NCI-H345 (cell line): Measurements from ENCODE around the gene HAO2.

ENCODE experiments used
- DNase-seq: peaks from one replicate; lab custom pipeline; 2025; lab: John Stamatoyannopoulos, UW

The HAO2 gene

DNA sequence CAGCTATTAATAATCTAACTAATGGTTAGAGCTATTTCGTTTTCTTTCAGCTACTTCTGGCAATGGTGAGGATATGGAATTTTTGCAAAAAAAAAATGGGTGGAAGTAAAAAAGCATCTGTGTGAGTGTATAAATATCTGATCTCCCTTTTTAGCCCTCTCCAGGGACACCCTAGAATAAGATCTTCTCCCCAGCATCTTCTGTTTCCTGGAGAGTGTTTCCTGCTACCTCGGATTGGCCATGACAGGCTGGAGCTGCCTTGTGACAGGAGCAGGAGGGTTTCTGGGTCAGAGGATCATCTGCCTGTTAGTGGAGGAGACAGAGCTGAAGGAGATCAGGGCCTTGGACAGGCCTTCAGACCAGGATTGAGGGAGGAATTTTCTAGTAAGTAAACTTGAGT lies 70.2 kb downstream of the HAO2 start:
- no peak for DNase-seq

DNA sequence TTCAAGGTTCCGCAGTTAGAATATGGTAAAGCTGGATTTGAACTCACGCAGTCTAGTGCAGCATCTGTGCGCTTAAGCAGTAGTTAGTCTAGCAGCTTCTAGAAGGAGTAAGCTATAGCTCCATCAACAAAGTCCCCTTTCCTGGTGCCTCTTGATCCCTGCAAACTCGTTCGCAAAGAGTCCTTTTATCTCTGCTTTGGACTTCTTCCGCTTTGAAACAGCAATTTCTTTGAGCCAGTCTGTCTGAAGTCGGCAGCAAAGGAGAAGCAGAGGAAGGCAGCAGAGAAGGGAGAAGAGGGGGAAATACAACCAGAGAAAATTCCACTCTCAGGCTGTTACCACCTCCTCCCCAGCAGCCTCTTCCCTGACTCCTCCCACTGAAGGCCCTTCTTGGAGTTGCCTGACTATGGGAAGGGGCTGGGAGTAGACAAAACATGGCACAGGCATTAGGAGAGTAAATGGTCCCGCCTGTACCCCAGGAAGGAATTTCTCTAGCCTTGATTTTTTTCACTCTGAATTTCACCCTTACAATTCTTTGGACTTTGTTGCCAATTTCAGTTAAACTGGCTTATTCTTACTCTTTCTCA lies 72.2 kb downstream of the HAO2 start:
- DNase-seq, result no peak

DNA sequence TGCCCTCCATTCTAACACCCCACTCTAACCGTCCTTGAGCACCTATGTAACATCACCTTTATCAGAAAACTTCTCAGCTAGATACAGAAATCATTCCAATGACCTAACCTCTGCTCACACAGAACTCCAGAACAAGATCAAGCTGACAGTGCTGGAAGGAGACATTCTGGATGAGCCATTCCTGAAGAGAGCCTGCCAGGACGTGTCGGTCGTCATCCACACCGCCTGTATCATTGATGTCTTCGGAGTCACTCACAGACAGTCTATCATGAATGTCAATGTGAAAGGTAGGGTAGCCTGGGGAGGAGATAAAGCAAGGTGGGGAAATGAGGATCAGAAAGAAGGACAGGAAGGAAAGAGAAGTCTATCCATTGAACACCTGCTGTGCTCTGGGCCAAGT lies 74.2 kb downstream of the HAO2 start:
- DNase-seq, result no peak
